GM21390 (cell line): Measurements from ENCODE around the gene CCDC51.
"Not testable (repeated sequence)": the region's sequence is repeated elsewhere in the genome, so short reads cannot be mapped to it uniquely, and the experiment has no call there.

Experiments
- ATAC-seq: cut with Tn5 transposase; IDR thresholded peaks from one replicate; pipeline ENCODE4 v1.9.1; 2021; ENCODE audit not compliant: unreplicated experiment

Gene CCDC51

GRCh38 chr3:48466386-48467109 lies 26.6 kb upstream of the CCDC51 start:
- no peak for ATAC-seq

- peak; percentile 79 for ATAC-seq
Observed at GRCh38 chr3:48465531-48466378, 25.8 kb upstream of the CCDC51 start.

GRCh38 chr3:48465237-48465530 lies 25.3 kb upstream of the CCDC51 start:
- no peak for ATAC-seq

- ATAC-seq, result no peak
Observed at GRCh38 chr3:48464713-48465221, 24.8 kb upstream of the CCDC51 start.

- ATAC-seq, result no peak
Observed at GRCh38 chr3:48463703-48464102, 23.8 kb upstream of the CCDC51 start.

GRCh38 chr3:48461767-48462166 lies 21.8 kb upstream of the CCDC51 start:
- ATAC-seq, result not testable (repeated sequence)

GRCh38 chr3:48460517-48460902 lies 20.6 kb upstream of the CCDC51 start:
- no peak for ATAC-seq

GRCh38 chr3:48459773-48460516 lies 20.0 kb upstream of the CCDC51 start:
- no peak for ATAC-seq

GRCh38 chr3:48459331-48459730 lies 19.4 kb upstream of the CCDC51 start:
- ATAC-seq, result no peak

GRCh38 chr3:48456456-48456855 lies 16.5 kb upstream of the CCDC51 start:
- no peak for ATAC-seq

GRCh38 chr3:48451270-48451669 lies 11.4 kb upstream of the CCDC51 start:
- ATAC-seq, result no peak

GRCh38 chr3:48446425-48447193 lies 6.7 kb upstream of the CCDC51 start, which contains the start of gene ATRIP:
Gene ATRIP (plus strand): TSS chr3:48446737. CDS start chr3:48446846, 109 bp downstream.
- peak; percentile 86 for ATAC-seq

GRCh38 chr3:48446043-48446424 lies 6.1 kb upstream of the CCDC51 start:
- no peak for ATAC-seq

GRCh38 chr3:48445277-48445882 lies 5.5 kb upstream of the CCDC51 start:
- ATAC-seq, result no peak

- no peak for ATAC-seq
Observed at GRCh38 chr3:48441940-48442339, 2.0 kb upstream of the CCDC51 start.

GRCh38 chr3:48440590-48440958 lies 655 bp upstream of the CCDC51 start:
- no peak for ATAC-seq

- ATAC-seq, result no peak
Observed at GRCh38 chr3:48437812-48438211, 2.1 kb downstream of the CCDC51 start.

GRCh38 chr3:48436855-48437254 lies 3.1 kb downstream of the CCDC51 start:
- no peak for ATAC-seq

GRCh38 chr3:48436477-48436787 lies 3.5 kb downstream of the CCDC51 start:
- no peak for ATAC-seq

GRCh38 chr3:48435774-48436476 lies 4.0 kb downstream of the CCDC51 start:
- ATAC-seq, result no peak
